ENCODE results near the gene DLG5.

Gene DLG5

GRCh38 chr10:77781451-77782327 lies 144.9 kb downstream of the DLG5 start:
- Histone ChIP-seq H2AFZ (ENCODE audit: insufficient read depth, low read length, poor library complexity) (no peak overlapping the region), H2BK12ac (ENCODE audit: low read length) (no peak overlapping the region), H3K18ac (ENCODE audit: low read length) (no peak overlapping the region), H2AK5ac (ENCODE audit: low read length) (no peak overlapping the region), H4K8ac (ENCODE audit: low read depth, low read length) (no peak overlapping the region), H3K27me3 (ENCODE audit: insufficient read depth, low read length) (no peaks in the 10 kb centered on the region), H3K79me2 (ENCODE audit: control insufficient read depth, insufficient read depth, low read length, poor library complexity) (no peaks in the 10 kb centered on the region), H3K23ac (ENCODE audit: low read length) (no peak overlapping the region), H3K36me3 (ENCODE audit: control insufficient read depth in 1 of 2, insufficient read depth in 2 of 2, low read length in 2 of 2) (peaks cover 35 to 39% of the 10 kb centered on the region in 2 experiments), H3K4ac (ENCODE audit: low read depth, low read length) (no peak overlapping the region), H3K4me2 (ENCODE audit: low read length) (no peak overlapping the region), H3K9ac (ENCODE audit: low read length) (no peak overlapping the region), H3K4me3 (ENCODE audit: low read depth, low read length) (no peak overlapping the region), H4K12ac (ENCODE audit: low read depth, low read length) (no peak overlapping the region), H2BK120ac (ENCODE audit: insufficient read depth, low read length, poor library complexity) (no peak overlapping the region), H3K14ac (ENCODE audit: low read length) (no peak overlapping the region), H3K4me1 (ENCODE audit: control insufficient read depth in 1 of 2, insufficient read depth in 2 of 2, low read length in 2 of 2) (no peaks in the 10 kb centered on the region), H2BK5ac (ENCODE audit: low read depth, low read length, poor library complexity) (no peak overlapping the region), H3K27ac (ENCODE audit: low read depth, low read length) (no peak overlapping the region), H4K91ac (ENCODE audit: low read depth, low read length) (no peak overlapping the region), H3K79me1 (ENCODE audit: low read length) (no peaks in the 10 kb centered on the region), H3K9me3 (ENCODE audit: insufficient read depth, low read depth, low read length) (peaks cover 4% of the 10 kb centered on the region)
- DNase-seq: no peak
- no CpG with 5 or more reads among the region's 27 CpGs for WGBS (ENCODE audit: extremely low coverage, insufficient coverage, insufficient read length)

- no peak for DNase-seq
Observed at GRCh38 chr10:77780180-77780579, 146.4 kb downstream of the DLG5 start.

GRCh38 chr10:77776487-77776886 lies 150.1 kb downstream of the DLG5 start:
- H3K23ac ChIP-seq (ENCODE audit: low read length): no peak overlapping the region
- no peak overlapping the region for H3K18ac ChIP-seq (ENCODE audit: low read length)
- H2BK120ac ChIP-seq (ENCODE audit: insufficient read depth, low read length, poor library complexity): no peak overlapping the region
- no peaks in the 10 kb centered on the region for H3K27me3 ChIP-seq (ENCODE audit: insufficient read depth, low read length)
- no peaks in the 10 kb centered on the region for H3K79me2 ChIP-seq (ENCODE audit: control insufficient read depth, insufficient read depth, low read length, poor library complexity)
- H3K4me1 ChIP-seq (ENCODE audit: control insufficient read depth in 1 of 2, insufficient read depth in 2 of 2, low read length in 2 of 2): peaks cover 2% of the 10 kb centered on the region in 2 experiments
- no peak overlapping the region for H3K4me3 ChIP-seq (ENCODE audit: low read depth, low read length)
- no peak overlapping the region for H2AK5ac ChIP-seq (ENCODE audit: low read length)
- peaks cover 7% of the 10 kb centered on the region for H3K9me3 ChIP-seq (ENCODE audit: insufficient read depth, low read depth, low read length)
- H4K91ac ChIP-seq (ENCODE audit: low read depth, low read length): no peak overlapping the region
- H4K8ac ChIP-seq (ENCODE audit: low read depth, low read length): no peak overlapping the region
- no peak for DNase-seq
- no peak overlapping the region for H3K27ac ChIP-seq (ENCODE audit: low read depth, low read length)
- no CpG with 5 or more reads among the region's 5 CpGs for WGBS (ENCODE audit: extremely low coverage, insufficient coverage, insufficient read length)
- no peaks in the 10 kb centered on the region for H3K79me1 ChIP-seq (ENCODE audit: low read length)
- H3K9ac ChIP-seq (ENCODE audit: low read length): no peak overlapping the region
- peaks cover 19% of the 10 kb centered on the region in 2 experiments for H3K36me3 ChIP-seq (ENCODE audit: control insufficient read depth in 1 of 2, insufficient read depth in 2 of 2, low read length in 2 of 2)
- H3K4ac ChIP-seq (ENCODE audit: low read depth, low read length): no peak overlapping the region
- no peak overlapping the region for H2AFZ ChIP-seq (ENCODE audit: insufficient read depth, low read length, poor library complexity)
- H3K14ac ChIP-seq (ENCODE audit: low read length): no peak overlapping the region
- no peak overlapping the region for H4K12ac ChIP-seq (ENCODE audit: low read depth, low read length)
- no peak overlapping the region for H3K4me2 ChIP-seq (ENCODE audit: low read length)
- no peak overlapping the region for H2BK12ac ChIP-seq (ENCODE audit: low read length)
- H2BK5ac ChIP-seq (ENCODE audit: low read depth, low read length, poor library complexity): no peak overlapping the region

More at GRCh38 chr10:77780180-77780579, 146.4 kb downstream of the DLG5 start:
- WGBS (ENCODE audit: extremely low coverage, insufficient coverage, insufficient read length): no CpG with 5 or more reads among the region's 9 CpGs
- Histone ChIP-seq H3K18ac (ENCODE audit: low read length) (no peak overlapping the region), H3K14ac (ENCODE audit: low read length) (no peak overlapping the region), H3K27me3 (ENCODE audit: insufficient read depth, low read length) (no peaks in the 10 kb centered on the region), H2AK5ac (ENCODE audit: low read length) (no peak overlapping the region), H2BK5ac (ENCODE audit: low read depth, low read length, poor library complexity) (no peak overlapping the region), H3K36me3 (ENCODE audit: control insufficient read depth in 1 of 2, insufficient read depth in 2 of 2, low read length in 2 of 2) (peaks cover 31 to 38% of the 10 kb centered on the region in 2 experiments), H3K9ac (ENCODE audit: low read length) (no peak overlapping the region), H3K4me3 (ENCODE audit: low read depth, low read length) (peak overlapping the region; percentile 4), H2BK120ac (ENCODE audit: insufficient read depth, low read length, poor library complexity) (no peak overlapping the region), H3K4me2 (ENCODE audit: low read length) (no peak overlapping the region), H2AFZ (ENCODE audit: insufficient read depth, low read length, poor library complexity) (no peak overlapping the region), H4K12ac (ENCODE audit: low read depth, low read length) (no peak overlapping the region), H3K79me2 (ENCODE audit: control insufficient read depth, insufficient read depth, low read length, poor library complexity) (no peaks in the 10 kb centered on the region), H3K27ac (ENCODE audit: low read depth, low read length) (no peak overlapping the region), H4K8ac (ENCODE audit: low read depth, low read length) (no peak overlapping the region), H3K9me3 (ENCODE audit: insufficient read depth, low read depth, low read length) (peaks cover 7% of the 10 kb centered on the region), H3K79me1 (ENCODE audit: low read length) (no peaks in the 10 kb centered on the region), H4K91ac (ENCODE audit: low read depth, low read length) (no peak overlapping the region), H3K4ac (ENCODE audit: low read depth, low read length) (no peak overlapping the region), H3K4me1 (ENCODE audit: control insufficient read depth in 1 of 2, insufficient read depth in 2 of 2, low read length in 2 of 2) (peaks cover 0 to 2% of the 10 kb centered on the region in 2 experiments), H2BK12ac (ENCODE audit: low read length) (no peak overlapping the region), H3K23ac (ENCODE audit: low read length) (no peak overlapping the region)

GRCh38 chr10:77774940-77775391 lies 151.6 kb downstream of the DLG5 start:
- Histone ChIP-seq H3K23ac (ENCODE audit: low read length) (no peak overlapping the region), H2AFZ (ENCODE audit: insufficient read depth, low read length, poor library complexity) (no peak overlapping the region), H4K12ac (ENCODE audit: low read depth, low read length) (no peak overlapping the region), H3K4me3 (ENCODE audit: low read depth, low read length) (no peak overlapping the region), H3K27me3 (ENCODE audit: insufficient read depth, low read length) (no peaks in the 10 kb centered on the region), H3K9me3 (ENCODE audit: insufficient read depth, low read depth, low read length) (peaks cover 6% of the 10 kb centered on the region), H3K36me3 (ENCODE audit: control insufficient read depth in 1 of 2, insufficient read depth in 2 of 2, low read length in 2 of 2) (peaks cover 4 to 5% of the 10 kb centered on the region in 2 experiments), H3K4me1 (ENCODE audit: control insufficient read depth in 1 of 2, insufficient read depth in 2 of 2, low read length in 2 of 2) (peaks cover 2% of the 10 kb centered on the region in 2 experiments), H2BK12ac (ENCODE audit: low read length) (no peak overlapping the region), H3K79me1 (ENCODE audit: low read length) (no peaks in the 10 kb centered on the region), H3K27ac (ENCODE audit: low read depth, low read length) (no peak overlapping the region), H3K9ac (ENCODE audit: low read length) (no peak overlapping the region), H4K91ac (ENCODE audit: low read depth, low read length) (no peak overlapping the region), H3K4me2 (ENCODE audit: low read length) (no peak overlapping the region), H4K8ac (ENCODE audit: low read depth, low read length) (no peak overlapping the region), H3K14ac (ENCODE audit: low read length) (no peak overlapping the region), H2BK120ac (ENCODE audit: insufficient read depth, low read length, poor library complexity) (no peak overlapping the region), H2BK5ac (ENCODE audit: low read depth, low read length, poor library complexity) (no peak overlapping the region), H3K79me2 (ENCODE audit: control insufficient read depth, insufficient read depth, low read length, poor library complexity) (no peaks in the 10 kb centered on the region), H3K4ac (ENCODE audit: low read depth, low read length) (no peak overlapping the region), H3K18ac (ENCODE audit: low read length) (peak overlapping the region; percentile 16), H2AK5ac (ENCODE audit: low read length) (no peak overlapping the region)
- no CpG with 5 or more reads among the region's 1 CpG for WGBS (ENCODE audit: extremely low coverage, insufficient coverage, insufficient read length)
- peak; percentile 27 to 54 for DNase-seq
